Fibroblast of pulmonary artery (primary cell): Measurements from ENCODE around the gene NCAPG2.

Experiments used
- DNase-seq: peaks from one replicate; pipeline ENCODE4 v3.0.0-alpha.2; 2010; ENCODE audit warnings: low read depth
- H3K4me3 ChIP-seq: replicated peaks from 2 replicates; pipeline ENCODE4 v1.5.1; 2011; ENCODE audit warnings: low read depth, mild to moderate bottlenecking, control low read depth, low read length, moderate library complexity
- TF ChIP-seq, protein P1 (sequence below): IDR thresholded peaks from 2 replicates; pipeline ENCODE4 v1.5.1; 2011; ENCODE audit warnings: mild to moderate bottlenecking, control low read depth, low read length, inconsistent platforms; ENCODE audit errors: missing control alignments

NCAPG2 gene

DNA sequence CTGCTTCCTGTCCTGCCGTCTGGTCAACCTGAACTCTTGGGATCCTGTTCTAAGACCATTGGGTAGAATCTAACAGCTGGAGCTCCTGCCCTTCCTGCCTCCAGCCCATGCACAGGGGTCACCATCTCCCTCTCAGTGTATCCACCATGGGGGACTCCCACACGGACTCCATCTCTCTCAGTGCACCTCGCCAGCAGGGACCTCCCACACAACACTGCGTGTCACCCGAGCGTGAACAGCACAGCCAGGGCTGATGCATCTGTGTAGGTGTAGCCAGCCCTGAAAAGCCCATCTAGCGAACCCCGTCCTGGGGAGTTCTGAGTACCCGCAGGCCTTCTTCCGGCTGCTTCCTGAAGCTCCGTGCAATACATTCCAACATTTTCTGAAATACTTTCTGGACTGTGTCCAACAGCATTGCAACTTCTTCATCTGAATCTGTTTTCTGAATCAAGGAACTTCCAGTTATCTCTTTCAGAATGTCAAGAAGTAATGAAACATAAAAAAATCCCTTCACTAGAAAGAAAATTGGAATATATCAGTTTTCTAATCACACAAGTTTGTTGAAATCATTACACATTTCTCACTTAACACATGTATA, 52.5 kb downstream of the NCAPG2 start:
- DNase-seq: peak; percentile 60
- TF ChIP-seq, protein P1, sequence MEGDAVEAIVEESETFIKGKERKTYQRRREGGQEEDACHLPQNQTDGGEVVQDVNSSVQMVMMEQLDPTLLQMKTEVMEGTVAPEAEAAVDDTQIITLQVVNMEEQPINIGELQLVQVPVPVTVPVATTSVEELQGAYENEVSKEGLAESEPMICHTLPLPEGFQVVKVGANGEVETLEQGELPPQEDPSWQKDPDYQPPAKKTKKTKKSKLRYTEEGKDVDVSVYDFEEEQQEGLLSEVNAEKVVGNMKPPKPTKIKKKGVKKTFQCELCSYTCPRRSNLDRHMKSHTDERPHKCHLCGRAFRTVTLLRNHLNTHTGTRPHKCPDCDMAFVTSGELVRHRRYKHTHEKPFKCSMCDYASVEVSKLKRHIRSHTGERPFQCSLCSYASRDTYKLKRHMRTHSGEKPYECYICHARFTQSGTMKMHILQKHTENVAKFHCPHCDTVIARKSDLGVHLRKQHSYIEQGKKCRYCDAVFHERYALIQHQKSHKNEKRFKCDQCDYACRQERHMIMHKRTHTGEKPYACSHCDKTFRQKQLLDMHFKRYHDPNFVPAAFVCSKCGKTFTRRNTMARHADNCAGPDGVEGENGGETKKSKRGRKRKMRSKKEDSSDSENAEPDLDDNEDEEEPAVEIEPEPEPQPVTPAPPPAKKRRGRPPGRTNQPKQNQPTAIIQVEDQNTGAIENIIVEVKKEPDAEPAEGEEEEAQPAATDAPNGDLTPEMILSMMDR: no peak

DNA sequence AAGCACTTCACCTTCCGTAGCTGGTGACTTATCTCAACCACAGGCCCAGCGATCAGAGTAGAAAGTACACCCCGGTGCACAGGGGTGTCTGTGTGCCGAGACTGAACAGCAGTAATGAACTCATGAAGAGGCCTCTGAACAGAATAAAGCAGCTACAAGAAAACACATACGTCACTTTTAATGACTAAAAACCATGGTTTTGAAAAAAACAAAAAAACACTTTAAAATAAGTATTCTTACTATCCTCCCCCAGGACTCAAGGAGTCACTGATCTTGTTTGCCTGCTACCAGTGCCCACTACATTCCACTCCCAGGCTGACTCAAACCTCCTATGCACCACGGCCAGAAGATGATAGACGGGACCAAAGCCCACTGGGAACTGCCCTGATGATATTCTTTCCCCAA, 53.8 kb downstream of the NCAPG2 start:
- peak; percentile 73 for DNase-seq
- no peak overlapping the region for H3K4me3 ChIP-seq
- TF ChIP-seq, protein P1: no peak

More for the DNA sequence above, 52.5 kb downstream of the NCAPG2 start:
- H3K4me3 ChIP-seq: no peak overlapping the region

DNA sequence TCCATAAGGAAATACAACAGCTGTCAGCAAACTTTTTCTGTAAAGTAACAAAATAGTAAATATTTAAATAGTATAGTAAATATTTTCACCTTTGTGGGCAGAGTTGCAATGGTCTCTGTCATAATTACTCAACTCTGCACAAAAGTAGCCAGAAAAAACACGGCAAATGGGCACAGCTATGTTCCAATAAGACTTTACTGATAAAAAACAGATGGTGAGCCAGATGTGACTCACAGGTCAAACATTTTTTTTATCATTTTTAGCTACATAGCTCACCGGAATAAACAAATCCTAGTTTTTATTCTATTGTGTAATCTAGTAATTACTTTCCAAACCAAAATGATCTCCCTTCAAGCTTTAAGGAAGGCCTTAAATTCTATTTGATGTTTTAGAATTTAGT, 55.3 kb downstream of the NCAPG2 start:
- no peak overlapping the region for H3K4me3 ChIP-seq
- TF ChIP-seq, protein P1: no peak
- DNase-seq: peak; percentile 92

DNA sequence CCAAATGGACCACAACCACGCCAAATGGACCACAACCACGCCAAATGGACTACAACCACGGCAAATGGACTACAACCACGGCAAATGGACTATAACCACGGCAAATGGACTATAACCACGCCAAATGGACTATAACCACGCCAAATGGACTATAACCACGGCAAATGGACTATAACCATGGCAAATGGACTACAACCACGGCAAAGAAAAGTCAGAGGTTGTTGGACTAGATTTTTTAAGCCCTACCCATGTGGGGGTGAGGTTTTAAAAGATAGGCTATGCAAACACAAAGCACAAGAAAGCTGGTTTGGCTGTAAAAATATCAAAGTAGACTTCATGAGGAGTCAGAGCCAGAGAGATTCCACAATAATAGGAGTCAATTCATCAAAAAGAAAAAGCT, 55.8 kb downstream of the NCAPG2 start:
- H3K4me3 ChIP-seq: no peak overlapping the region
- TF ChIP-seq, protein P1: no peak
- peak; percentile 29 for DNase-seq

DNA sequence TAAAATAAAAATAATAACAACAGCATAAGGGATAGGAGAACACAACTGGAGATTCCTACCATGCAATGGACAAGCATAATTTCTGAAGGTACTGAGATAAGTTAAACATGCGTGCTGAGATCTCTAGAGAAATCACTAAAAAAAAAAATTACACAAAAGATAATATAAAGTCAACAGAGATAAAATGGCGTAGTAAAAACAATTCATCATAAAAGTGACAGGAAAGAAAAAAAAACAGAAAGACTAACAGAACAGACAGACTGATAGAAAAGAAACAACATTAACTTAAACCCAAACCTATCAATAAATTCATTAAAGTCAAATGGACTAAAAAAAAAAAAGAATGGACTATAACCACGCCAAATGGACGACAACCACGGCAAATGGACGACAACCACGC, 56.4 kb downstream of the NCAPG2 start:
- TF ChIP-seq, protein P1: no peak
- DNase-seq: no peak
- H3K4me3 ChIP-seq: no peak overlapping the region

DNA sequence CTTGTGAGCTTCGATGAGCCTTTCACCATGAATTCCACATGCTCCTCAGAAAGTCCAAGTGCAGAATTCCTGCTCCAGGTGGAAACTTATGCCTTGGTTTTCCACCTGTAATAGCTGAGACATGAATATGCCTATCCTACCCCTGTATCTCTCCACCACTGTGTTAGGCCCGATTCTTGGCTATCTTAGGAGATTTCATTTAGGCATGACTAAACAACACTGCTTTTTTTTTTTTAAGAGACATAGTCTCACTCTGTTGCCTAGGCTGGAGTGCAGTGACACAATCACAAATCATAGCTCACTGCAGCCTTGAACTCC, 57.2 kb downstream of the NCAPG2 start:
- no peak overlapping the region for H3K4me3 ChIP-seq
- TF ChIP-seq, protein P1: no peak
- DNase-seq: no peak

DNA sequence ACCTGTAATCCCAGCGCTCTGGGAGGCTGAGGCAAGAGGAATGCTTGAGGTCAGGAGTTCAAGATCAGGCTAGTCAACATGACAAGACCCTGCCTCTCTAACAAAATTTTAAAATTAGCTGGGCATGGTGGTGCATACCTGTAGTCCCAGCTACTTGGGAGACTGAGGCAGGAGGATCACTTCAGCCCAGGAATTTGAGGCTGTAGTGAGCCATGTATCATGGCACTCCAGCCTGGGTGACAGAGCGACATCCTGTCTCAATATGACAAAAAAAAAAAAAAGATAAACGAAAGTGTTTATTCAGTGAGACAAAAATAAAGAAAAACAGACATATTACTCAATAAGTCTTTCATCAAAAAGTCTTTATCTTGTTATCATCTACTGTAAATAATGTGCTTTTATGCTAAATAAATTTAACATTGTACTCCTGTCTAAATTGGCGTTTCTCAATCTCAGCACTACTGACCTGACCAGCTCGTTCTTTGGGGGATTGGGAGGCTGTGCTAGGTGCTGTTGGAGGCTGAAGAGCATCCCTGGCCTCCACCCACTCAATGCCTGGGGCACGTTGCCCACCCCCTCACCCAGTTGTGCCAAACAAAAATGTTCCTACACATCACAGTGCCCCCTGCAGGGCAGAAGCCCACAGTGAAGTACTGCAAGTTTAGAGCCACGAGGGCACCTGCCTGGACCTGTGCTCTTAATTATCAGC, 57.7 kb downstream of the NCAPG2 start:
- TF ChIP-seq, protein P1: peak; percentile 51
- no peak overlapping the region for H3K4me3 ChIP-seq
- peak; percentile 10 for DNase-seq
